Mucosa of descending colon (tissue), 3 donors: Measurements from ENCODE around the gene ABHD17A. TPM values are rescaled to one million over a fixed set of nuclear protein-coding genes. Genes with fewer than 3 reads are reported as not detected.

ENCODE experiments used
- ATAC-seq: fragments of 200-7000 bp; cut with Tn5 transposase; one replicate; pipeline ENCODE4 v1.9.1; 2020; ENCODE audit warnings: mild to moderate bottlenecking, moderate library complexity
- DNase-seq, 3 donors: peaks; one replicate each; pipeline ENCODE4 v3.0.0-alpha.2; 2020
- H3K36me3 ChIP-seq: fragments of 200-600 bp; one replicate; pipeline ENCODE4 v1.8.0; 2021; ENCODE audit warnings: low read depth, mild to moderate bottlenecking
- H3K4me1 ChIP-seq: fragments of 200-600 bp; one replicate; pipeline ENCODE4 v1.8.0; 2021; ENCODE audit warnings: low read depth, mild to moderate bottlenecking
- H3K4me3 ChIP-seq: fragments of 200-600 bp; one replicate; pipeline ENCODE4 v1.8.0; 2021; ENCODE audit warnings: mild to moderate bottlenecking
- H3K9me3 ChIP-seq: fragments of 200-600 bp; one replicate; pipeline ENCODE4 v1.8.0; 2021; ENCODE audit warnings: mild to moderate bottlenecking
- CTCF ChIP-seq: fragments of 200-600 bp; IDR thresholded peaks from one replicate; pipeline ENCODE4 v1.8.0; 2022; ENCODE audit warnings: antibody characterized with exemption, mild to moderate bottlenecking
- intact Hi-C, 2 donors: fragments of 100-400 bp; cut with DNase I in 1 of 2; cut with micrococcal nuclease in 1 of 2; formaldehyde crosslinking; loops; one replicate each; pipeline versions ENCODE4 v1.11.0 to v1.11.1; 2022; cut with DNase I, micrococcal nuclease
- total RNA-seq, 3 donors: library from RNA; stranded (reverse); fragmentation: NEBNext Ultra II Directional in 2 of 3; extraction: Animal tissue kit (Norgen Biotek cat#: 25700) in 2 of 3; gene quantifications; one replicate each; pipeline versions ENCODE4 v1.2.1 to v1.2.4, GENCODE V29; 2021 to 2023
- donor health status: DM: no; HTN: no; CAD: no; lungs with moderate emphysema.
- donor health status: DM: no; HTN: no; CAD: no.
- donor health status: DM: no; HTN: yes; CAD: no.

ABHD17A gene
- total RNA-seq, 3 donors from 2014 or later: 60.9 to 65.8 (median 65.8) TPM

GRCh38 chr19:1848399-1849131 is 36.7 kb downstream of the ABHD17A start, which contains the start of gene REXO1:
TSS of gene REXO1 (minus strand) at chr19:1848483. CDS start at chr19:1848358, 125 bp downstream.
- intact Hi-C loops: no loop called here
- H3K4me3 ChIP-seq: peak within 1 kb of the TSS; percentile 100
- ATAC-seq (peak; percentile 89), DNase-seq (peak; percentile 95 to 99 (median 99))
- no peaks in the 10 kb centered on the region for H3K36me3 ChIP-seq
- peak; percentile 95 for TF ChIP-seq CTCF
- H3K9me3 ChIP-seq: no peaks in the 10 kb centered on the region
- peaks cover 55% of the 10 kb centered on the region for H3K4me1 ChIP-seq

GRCh38 chr19:1847684-1848398 is 37.5 kb downstream of the ABHD17A start:
- DNase-seq: peak in 2 of 3 donors; percentile 70 to 84

DNA sequence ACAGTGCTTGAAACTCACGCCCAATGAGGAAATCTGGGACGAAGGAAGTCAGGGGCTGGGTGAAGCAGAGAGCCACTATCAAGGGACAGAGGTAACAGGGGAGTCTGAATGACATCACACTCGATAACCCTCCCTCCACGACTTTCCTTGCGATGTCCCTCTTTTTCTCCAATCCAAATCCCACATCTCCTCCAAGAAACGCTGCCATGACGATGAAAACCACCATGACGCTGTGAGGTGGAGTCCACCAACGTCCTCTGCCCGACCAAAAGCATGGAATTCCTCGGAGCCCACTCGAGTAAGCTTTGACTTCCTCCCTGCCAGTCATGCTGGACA is 38.0 kb downstream of the ABHD17A start:
- Histone ChIP-seq H3K4me3 (peak overlapping the region; percentile 100), H3K36me3 (no peaks in the 10 kb centered on the region), H3K4me1 (peaks cover 43% of the 10 kb centered on the region), H3K9me3 (no peaks in the 10 kb centered on the region)
- no peak for TF ChIP-seq CTCF
- intact Hi-C loops: no loop called here
- DNase-seq (no peak), ATAC-seq (no peak)

More at GRCh38 chr19:1847684-1848398, 37.5 kb downstream of the ABHD17A start:
- Histone ChIP-seq H3K9me3 (no peaks in the 10 kb centered on the region), H3K4me3 (peak overlapping the region; percentile 100), H3K36me3 (no peaks in the 10 kb centered on the region), H3K4me1 (peaks cover 49% of the 10 kb centered on the region)
- TF ChIP-seq CTCF: no peak
- intact Hi-C loops: no loop called here
- peak; percentile 29 for ATAC-seq

DNA sequence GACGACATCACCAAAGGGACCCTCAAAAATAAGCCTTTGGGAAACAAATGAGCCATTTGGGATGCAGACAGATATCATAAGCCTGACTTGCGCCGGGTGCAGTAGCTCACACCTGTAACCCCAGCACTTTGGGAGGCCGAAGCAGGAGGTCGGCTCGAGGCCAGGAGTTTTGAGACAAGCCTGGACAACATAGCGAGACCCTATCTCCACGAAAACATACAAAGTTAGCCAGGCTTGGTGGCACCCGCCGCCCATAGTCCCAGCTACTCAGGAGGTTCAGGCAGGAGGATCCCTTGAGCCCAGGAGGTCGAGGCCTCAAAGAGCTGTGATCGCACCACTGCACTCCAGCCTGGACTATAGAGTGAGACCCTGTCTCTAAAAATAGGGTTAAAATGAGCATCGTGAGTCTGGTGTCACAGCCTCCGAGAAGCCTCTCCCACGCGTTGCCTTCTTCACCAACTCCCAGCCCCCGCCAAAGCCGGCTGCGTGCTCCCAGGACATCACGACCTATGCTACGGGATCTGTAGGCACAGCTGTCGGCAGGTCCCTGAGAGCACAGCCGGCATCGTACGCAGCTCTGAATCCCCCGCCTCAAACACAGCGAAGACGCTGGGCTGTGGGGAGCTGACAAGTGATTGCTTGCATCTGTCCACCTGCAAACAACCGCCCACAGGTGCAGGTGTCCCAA is 38.6 kb downstream of the ABHD17A start:
- DNase-seq (peak in 1 of 3 donors; percentile 32), ATAC-seq (no peak)
- no peak overlapping the region for H3K4me3 ChIP-seq
- H3K4me1 ChIP-seq: peaks cover 42% of the 10 kb centered on the region
- no peaks in the 10 kb centered on the region for H3K9me3 ChIP-seq
- H3K36me3 ChIP-seq: no peaks in the 10 kb centered on the region
- no peak for TF ChIP-seq CTCF
- intact Hi-C loops: no loop called here

- intact Hi-C loops: no loop called here
- Histone ChIP-seq H3K4me1 (peaks cover 53% of the 10 kb centered on the region), H3K9me3 (no peaks in the 10 kb centered on the region), H3K4me3 (no peak overlapping the region), H3K36me3 (no peaks in the 10 kb centered on the region)
- TF ChIP-seq CTCF: no peak
- ATAC-seq: no peak
- DNase-seq: peak in 1 of 3 donors; percentile 26
These were observed 39.7 kb downstream of the ABHD17A start for GRCh38 chr19:1845642-1846041.
